HG03095 (cell line): ENCODE measurements around the gene CALML5.

Experiments used
- ATAC-seq: cut with Tn5 transposase; IDR thresholded peaks from one replicate; pipeline ENCODE4 v1.9.1; 2021; ENCODE audit warnings: moderate library complexity; ENCODE audit not compliant: unreplicated experiment

Gene CALML5

GRCh38 chr10:5499493-5500140 lies at the start of gene CALML5:
TSS of gene CALML5 (minus strand) at chr10:5499570. CDS start at chr10:5499438, 132 bp downstream.
- ATAC-seq, result no peak

GRCh38 chr10:5547931-5548660 lies 48.7 kb upstream of the CALML5 start:
- no peak for ATAC-seq

- no peak for ATAC-seq
These were observed 48.2 kb upstream of the CALML5 start for GRCh38 chr10:5547681-5547930.

GRCh38 chr10:5546891-5547680 lies 47.7 kb upstream of the CALML5 start:
- no peak for ATAC-seq

GRCh38 chr10:5545778-5546710 lies 46.7 kb upstream of the CALML5 start:
- ATAC-seq, result no peak

GRCh38 chr10:5545426-5545777 lies 46.0 kb upstream of the CALML5 start:
- ATAC-seq, result no peak

GRCh38 chr10:5545011-5545410 lies 45.6 kb upstream of the CALML5 start:
- ATAC-seq, result no peak

GRCh38 chr10:5544216-5544805 lies 44.9 kb upstream of the CALML5 start:
- no peak for ATAC-seq

- no peak for ATAC-seq
These were observed 44.3 kb upstream of the CALML5 start for GRCh38 chr10:5543623-5544022.

- ATAC-seq, result no peak
These were observed 42.7 kb upstream of the CALML5 start for GRCh38 chr10:5542100-5542499.

GRCh38 chr10:5540891-5541290 lies 41.5 kb upstream of the CALML5 start:
- no peak for ATAC-seq

- ATAC-seq, result no peak
These were observed 40.7 kb upstream of the CALML5 start for GRCh38 chr10:5540080-5540479.

GRCh38 chr10:5538892-5539651 lies 39.7 kb upstream of the CALML5 start:
- ATAC-seq, result no peak

- no peak for ATAC-seq
These were observed 39.1 kb upstream of the CALML5 start for GRCh38 chr10:5538446-5538845.

GRCh38 chr10:5537684-5538083 lies 38.3 kb upstream of the CALML5 start:
- no peak for ATAC-seq

GRCh38 chr10:5536486-5537081 lies 37.2 kb upstream of the CALML5 start:
- no peak for ATAC-seq

- ATAC-seq, result no peak
These were observed 35.8 kb upstream of the CALML5 start for GRCh38 chr10:5534880-5535856.

GRCh38 chr10:5534051-5534821 lies 34.9 kb upstream of the CALML5 start:
- no peak for ATAC-seq
